H1 (cell line): Measurements from ENCODE around the gene LHPP.

Experiments used
- CBX5 ChIP-seq: fragments of 300-800, 300-1000 bp; sonication (generic); IDR thresholded peaks from 2 replicates; pipeline ENCODE4 v1.7.1; 2016; ENCODE audit warnings: antibody characterized with exemption, low read length, low read depth
- EP300 ChIP-seq, 2 experiments: IDR thresholded peaks; 1 replicate in 1 of 2; 2 replicates in 1 of 2; pipeline ENCODE4 v1.6.1; 2011 to 2012; ENCODE audit warnings: low read depth in 2 of 2, low read length in 2 of 2, mild to moderate bottlenecking in 2 of 2, borderline replicate concordance in 1 of 2, inconsistent platforms in 1 of 2, moderate library complexity in 1 of 2
- NRF1 ChIP-seq: IDR thresholded peaks from 2 replicates; pipeline ENCODE4 v1.6.1; 2011; ENCODE audit warnings: mild to moderate bottlenecking, low read depth, low read length, improper control_type of control experiment
- SIN3A ChIP-seq, 2 experiments: IDR thresholded peaks in 1 of 2; conservative IDR thresholded peaks in 1 of 2; 2 replicates each; pipeline ENCODE4 v1.6.1; 2011 to 2012; ENCODE audit warnings: low read length in 2 of 2, improper control_type of control experiment in 1 of 2, low read depth in 1 of 2, mild to moderate bottlenecking in 1 of 2
- SP1 ChIP-seq: IDR thresholded peaks from 2 replicates; pipeline ENCODE4 v1.6.1; 2011; ENCODE audit warnings: low read depth, low read length
- TEAD4 ChIP-seq: IDR thresholded peaks from 2 replicates; pipeline ENCODE4 v1.6.1; 2012; ENCODE audit warnings: low read depth, low read length, inconsistent platforms, mixed read lengths
- YY1 ChIP-seq: IDR thresholded peaks from 2 replicates; pipeline ENCODE4 v1.6.1; 2011; ENCODE audit warnings: low read depth, mild to moderate bottlenecking, low read length
- TF ChIP-seq, protein P1 (sequence below), 3 experiments: IDR thresholded peaks; 1 replicate in 2 of 3; 2 replicates in 1 of 3; pipeline versions ENCODE4 v1.5.1 to v1.6.1; 2011; ENCODE audit warnings: low read length in 3 of 3, mild to moderate bottlenecking in 3 of 3, inconsistent platforms in 2 of 3, low read depth in 1 of 3, moderate library complexity in 1 of 3; ENCODE audit not compliant: insufficient read depth in 1 of 3; ENCODE audit errors: control extremely low read depth in 1 of 3

DNA sequence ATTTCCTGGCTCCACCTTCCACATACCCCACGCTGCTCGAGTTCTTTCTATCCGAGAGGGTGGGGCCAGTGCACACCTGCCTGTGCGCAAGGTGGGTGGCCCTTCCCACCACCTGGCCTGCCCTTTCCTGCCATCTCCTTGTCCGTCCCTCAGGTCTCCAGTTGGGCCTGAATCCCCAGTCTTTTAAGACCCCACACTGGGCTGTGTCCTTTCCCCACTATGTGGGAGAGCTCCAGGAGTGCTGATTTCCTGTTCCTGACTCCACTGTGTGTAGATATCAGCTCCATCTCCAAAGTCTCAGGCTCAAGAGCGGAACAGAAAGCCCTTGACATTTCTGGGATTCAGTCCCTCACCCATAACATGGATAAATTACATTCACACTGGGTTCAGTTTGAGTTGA, 20.1 kb downstream of the LHPP start:
- TF ChIP-seq, protein P1, sequence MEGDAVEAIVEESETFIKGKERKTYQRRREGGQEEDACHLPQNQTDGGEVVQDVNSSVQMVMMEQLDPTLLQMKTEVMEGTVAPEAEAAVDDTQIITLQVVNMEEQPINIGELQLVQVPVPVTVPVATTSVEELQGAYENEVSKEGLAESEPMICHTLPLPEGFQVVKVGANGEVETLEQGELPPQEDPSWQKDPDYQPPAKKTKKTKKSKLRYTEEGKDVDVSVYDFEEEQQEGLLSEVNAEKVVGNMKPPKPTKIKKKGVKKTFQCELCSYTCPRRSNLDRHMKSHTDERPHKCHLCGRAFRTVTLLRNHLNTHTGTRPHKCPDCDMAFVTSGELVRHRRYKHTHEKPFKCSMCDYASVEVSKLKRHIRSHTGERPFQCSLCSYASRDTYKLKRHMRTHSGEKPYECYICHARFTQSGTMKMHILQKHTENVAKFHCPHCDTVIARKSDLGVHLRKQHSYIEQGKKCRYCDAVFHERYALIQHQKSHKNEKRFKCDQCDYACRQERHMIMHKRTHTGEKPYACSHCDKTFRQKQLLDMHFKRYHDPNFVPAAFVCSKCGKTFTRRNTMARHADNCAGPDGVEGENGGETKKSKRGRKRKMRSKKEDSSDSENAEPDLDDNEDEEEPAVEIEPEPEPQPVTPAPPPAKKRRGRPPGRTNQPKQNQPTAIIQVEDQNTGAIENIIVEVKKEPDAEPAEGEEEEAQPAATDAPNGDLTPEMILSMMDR (IDR thresholded peaks at IDR 0.05; ENCODE audit: control extremely low read depth in 1 of 3, insufficient read depth in 1 of 3, low read depth in 1 of 3, low read length in 3 of 3) = no peak
- no peak for TF ChIP-seq CBX5
- no peak for TF ChIP-seq EP300 (IDR thresholded peaks at IDR 0.05; ENCODE audit: borderline replicate concordance in 1 of 2, low read depth in 2 of 2, low read length in 2 of 2)
- no peak for TF ChIP-seq NRF1
- no peak for TF ChIP-seq SP1
- TF ChIP-seq YY1 = no peak
- TF ChIP-seq SIN3A (conservative IDR thresholded peaks at IDR 0.05 in 1 of 2, IDR thresholded peaks at IDR 0.05 in 1 of 2; ENCODE audit: low read depth in 1 of 2, low read length in 2 of 2) = no peak
- no peak for TF ChIP-seq TEAD4
